ENCODE measurements around the gene DNAL4.

DNAL4 gene

GRCh38 chr22:38777087-38777671 lies 16.8 kb downstream of the DNAL4 start:
- Histone ChIP-seq H3K9me3 (no peaks in the 10 kb centered on the region), H3K4me1 (peaks cover 3% of the 10 kb centered on the region), H3K36me3 (peaks cover 3% of the 10 kb centered on the region), H3K4me3 (ENCODE audit: low read depth, low read length) (no peak overlapping the region), H3K27me3 (no peaks in the 10 kb centered on the region)
- TF ChIP-seq CTCF (IDR thresholded peaks at IDR 0.05; ENCODE audit: low read depth, low read length) = no peak
- DNase-seq = no peak

- Histone ChIP-seq H3K27me3 (no peaks in the 10 kb centered on the region), H3K36me3 (peaks cover 3% of the 10 kb centered on the region), H3K4me3 (ENCODE audit: low read depth, low read length) (no peak overlapping the region), H3K4me1 (no peaks in the 10 kb centered on the region), H3K9me3 (no peaks in the 10 kb centered on the region)
- no peak for DNase-seq
- TF ChIP-seq CTCF (IDR thresholded peaks at IDR 0.05; ENCODE audit: low read depth, low read length) = no peak
Measured at GRCh38 chr22:38776086-38776485, 17.9 kb downstream of the DNAL4 start.

GRCh38 chr22:38775656-38776055 lies 18.3 kb downstream of the DNAL4 start:
- no peaks in the 10 kb centered on the region for H3K27me3 ChIP-seq
- H3K9me3 ChIP-seq = no peaks in the 10 kb centered on the region
- TF ChIP-seq CTCF (IDR thresholded peaks at IDR 0.05; ENCODE audit: low read depth, low read length) = no peak
- H3K36me3 ChIP-seq = no peaks in the 10 kb centered on the region; the same call in none of the 2 replicates
- no peak for DNase-seq
- no peak overlapping the region for H3K4me3 ChIP-seq (ENCODE audit: low read depth, low read length)
- no peaks in the 10 kb centered on the region for H3K4me1 ChIP-seq

GRCh38 chr22:38774496-38775166 lies 19.3 kb downstream of the DNAL4 start:
- Histone ChIP-seq H3K36me3 (no peaks in the 10 kb centered on the region), H3K4me3 (ENCODE audit: low read depth, low read length) (no peak overlapping the region), H3K4me1 (no peaks in the 10 kb centered on the region), H3K9me3 (no peaks in the 10 kb centered on the region), H3K27me3 (no peaks in the 10 kb centered on the region)
- DNase-seq = no peak
- no peak for TF ChIP-seq CTCF (IDR thresholded peaks at IDR 0.05; ENCODE audit: low read depth, low read length)

- TF ChIP-seq CTCF (IDR thresholded peaks at IDR 0.05; ENCODE audit: low read depth, low read length) = no peak
- DNase-seq = no peak
- Histone ChIP-seq H3K27me3 (no peaks in the 10 kb centered on the region), H3K4me3 (ENCODE audit: low read depth, low read length) (no peak overlapping the region), H3K9me3 (no peaks in the 10 kb centered on the region), H3K4me1 (0 out of 2 replicates have a peak, but pooled peaks cover 3% of the 10 kb centered on the region), H3K36me3 (no peaks in the 10 kb centered on the region)
Measured at GRCh38 chr22:38773363-38773946, 20.5 kb downstream of the DNAL4 start.

GRCh38 chr22:38772623-38772873 lies 21.4 kb downstream of the DNAL4 start:
- H3K36me3 ChIP-seq = no peaks in the 10 kb centered on the region
- H3K4me1 ChIP-seq = 0 out of 2 replicates have a peak, but pooled peaks cover 3% of the 10 kb centered on the region
- no peak for TF ChIP-seq CTCF (IDR thresholded peaks at IDR 0.05; ENCODE audit: low read depth, low read length)
- DNase-seq = no peak
- no peaks in the 10 kb centered on the region for H3K27me3 ChIP-seq
- no peak overlapping the region for H3K4me3 ChIP-seq (ENCODE audit: low read depth, low read length)
- H3K9me3 ChIP-seq = no peaks in the 10 kb centered on the region

Data from BE2C (cell line).